HEK293 (cell line): ENCODE measurements around the gene CR1.

Experiments
- CTCF ChIA-PET: fragments of 350-600 bp; formaldehyde crosslinking; extraction: SDS; loops from one replicate; lab custom pipeline; 2021; ENCODE audit warnings: antibody characterized with exemption; lab: Yijun Ruan, JAX
- POLR2A ChIA-PET: fragments of 300-600 bp; formaldehyde crosslinking; extraction: SDS; loops from one replicate; lab custom pipeline; 2020; ENCODE audit warnings: antibody characterized with exemption, inconsistent platforms; lab: Yijun Ruan, JAX
- H3K27ac ChIP-seq: fragments of 200-500 bp; sonication (Bioruptor generic); 2 replicates; pipeline ENCODE4 v1.5.1; 2014; ENCODE audit warnings: low read depth, low read length, control low read depth, inconsistent platforms; ENCODE audit errors: extremely low read depth
- H3K36me3 ChIP-seq, 2 experiments: fragments of 200-500 bp in 1 of 2; sonication (Bioruptor generic) in 1 of 2; 1 replicate in 1 of 2; 2 replicates in 1 of 2; pipeline ENCODE4 v1.5.1; 2014 to 2017; ENCODE audit warnings: inconsistent platforms in 2 of 2, low read length in 2 of 2; ENCODE audit not compliant: control insufficient read depth in 2 of 2, insufficient read depth in 1 of 2
- H3K4me1 ChIP-seq: fragments of 200-500 bp; sonication (Bioruptor generic); 2 replicates; pipeline ENCODE4 v1.5.1; 2014; ENCODE audit warnings: mild to moderate bottlenecking, low read length, inconsistent platforms; ENCODE audit not compliant: control insufficient read depth, insufficient read depth
- H3K4me3 ChIP-seq: 2 replicates; pipeline ENCODE4 v1.5.1; 2011; ENCODE audit warnings: low read depth, mild to moderate bottlenecking, control low read depth, low read length, moderate library complexity
- H3K9me3 ChIP-seq: fragments of 200-500 bp; sonication (Bioruptor generic); 2 replicates; pipeline ENCODE4 v1.5.1; 2014; ENCODE audit warnings: low read depth, low read length, inconsistent platforms; ENCODE audit not compliant: control insufficient read depth, insufficient read depth
- KLF10 ChIP-seq: fragments of 450-650 bp; IDR thresholded peaks from 2 replicates; pipeline ENCODE4 v1.5.1; 2018; ENCODE audit warnings: missing biosample characterization, mild to moderate bottlenecking, missing genetic modification characterization
- KLF8 ChIP-seq: fragments of 450-650 bp; formaldehyde crosslinking; IDR thresholded peaks from 2 replicates; pipeline ENCODE4 v1.5.1; 2016; ENCODE audit warnings: missing biosample characterization, missing genetic modification characterization
- KLF9 ChIP-seq: fragments of 450-650 bp; formaldehyde crosslinking; IDR thresholded peaks from 2 replicates; pipeline ENCODE4 v1.5.1; 2016; ENCODE audit warnings: missing biosample characterization, missing genetic modification characterization, low read depth
- OSR2 ChIP-seq: fragments of 450-650 bp; formaldehyde crosslinking; IDR thresholded peaks from 2 replicates; pipeline ENCODE4 v1.5.1; 2016; ENCODE audit warnings: missing biosample characterization, missing genetic modification characterization
- PRDM1 ChIP-seq: fragments of 450-650 bp; formaldehyde crosslinking; IDR thresholded peaks from 2 replicates; pipeline ENCODE4; 2016; ENCODE audit warnings: missing biosample characterization, missing genetic modification characterization
- SCRT1 ChIP-seq: fragments of 450-650 bp; formaldehyde crosslinking; IDR thresholded peaks from 2 replicates; pipeline ENCODE4 v1.5.1; 2016; ENCODE audit warnings: missing biosample characterization, missing genetic modification characterization, borderline replicate concordance
- SETDB1 ChIP-seq: IDR thresholded peaks from one replicate; pipeline ENCODE4 v1.6.1; 2017; ENCODE audit warnings: mild to moderate bottlenecking, low read length, moderate library complexity, mixed read lengths; ENCODE audit not compliant: insufficient read length
- TRIM28 ChIP-seq: IDR thresholded peaks from 2 replicates; pipeline ENCODE4 v1.6.1; 2011; ENCODE audit warnings: low read length, control low read depth, borderline replicate concordance
- ZBTB1 ChIP-seq: fragments of 450-650 bp; formaldehyde crosslinking; IDR thresholded peaks from 2 replicates; pipeline ENCODE4 v1.5.1; 2016; ENCODE audit warnings: missing biosample characterization, missing genetic modification characterization
- ZNF132 ChIP-seq: fragments of 450-650 bp; formaldehyde crosslinking; IDR thresholded peaks from 2 replicates; pipeline ENCODE4 v1.5.1; 2017; ENCODE audit warnings: missing biosample characterization, missing genetic modification characterization, borderline replicate concordance
- ZNF221 ChIP-seq: fragments of 450-650 bp; formaldehyde crosslinking; IDR thresholded peaks from 2 replicates; pipeline ENCODE4 v1.5.1; 2017; ENCODE audit warnings: missing biosample characterization, missing genetic modification characterization, borderline replicate concordance
- ZNF292 ChIP-seq: fragments of 450-650 bp; formaldehyde crosslinking; IDR thresholded peaks from 2 replicates; pipeline ENCODE4 v1.5.1; 2016; ENCODE audit warnings: low read depth, missing biosample characterization, missing genetic modification characterization, borderline replicate concordance
- ZNF311 ChIP-seq: fragments of 450-650 bp; formaldehyde crosslinking; IDR thresholded peaks from 2 replicates; pipeline ENCODE4 v1.5.1; 2017; ENCODE audit warnings: missing biosample characterization, missing genetic modification characterization, borderline replicate concordance
- ZNF350 ChIP-seq: fragments of 450-650 bp; formaldehyde crosslinking; IDR thresholded peaks from 2 replicates; pipeline ENCODE4 v1.5.0; 2017; ENCODE audit warnings: missing biosample characterization, mild to moderate bottlenecking, missing genetic modification characterization
- ZNF488 ChIP-seq: fragments of 450-650 bp; formaldehyde crosslinking; IDR thresholded peaks from 2 replicates; pipeline ENCODE4 v1.5.1; 2016; ENCODE audit warnings: missing biosample characterization, missing genetic modification characterization
- ZNF530 ChIP-seq: fragments of 450-650 bp; formaldehyde crosslinking; IDR thresholded peaks from 2 replicates; pipeline ENCODE4 v1.5.1; 2016; ENCODE audit warnings: low read depth, missing biosample characterization, missing genetic modification characterization
- ZNF561 ChIP-seq: fragments of 450-650 bp; IDR thresholded peaks from 2 replicates; pipeline ENCODE4 v1.5.1; 2018; ENCODE audit warnings: missing biosample characterization, missing genetic modification characterization, borderline replicate concordance
- ZNF621 ChIP-seq: fragments of 450-650 bp; formaldehyde crosslinking; IDR thresholded peaks from 2 replicates; pipeline ENCODE4 v1.5.1; 2017; ENCODE audit warnings: missing biosample characterization, missing genetic modification characterization
- ZNF639 ChIP-seq: fragments of 450-650 bp; formaldehyde crosslinking; IDR thresholded peaks from 2 replicates; pipeline ENCODE4 v1.5.1; 2016; ENCODE audit warnings: missing biosample characterization, missing genetic modification characterization
- ZNF658 ChIP-seq: fragments of 450-650 bp; formaldehyde crosslinking; IDR thresholded peaks from 2 replicates; pipeline ENCODE4; 2016; ENCODE audit warnings: missing biosample characterization, missing genetic modification characterization
- ZNF707 ChIP-seq: fragments of 450-650 bp; formaldehyde crosslinking; IDR thresholded peaks from 2 replicates; pipeline ENCODE4 v1.5.1; 2016; ENCODE audit warnings: missing biosample characterization, missing genetic modification characterization
- ZNF830 ChIP-seq: fragments of 450-650 bp; IDR thresholded peaks from 2 replicates; pipeline ENCODE4 v1.5.0; 2018; ENCODE audit warnings: missing biosample characterization, missing genetic modification characterization, low read depth, mild to moderate bottlenecking, moderate library complexity
- ZSCAN16 ChIP-seq: fragments of 450-650 bp; formaldehyde crosslinking; IDR thresholded peaks from 2 replicates; pipeline ENCODE4 v1.5.1; 2016; ENCODE audit warnings: missing biosample characterization, missing genetic modification characterization
- ZSCAN5A ChIP-seq: fragments of 450-650 bp; formaldehyde crosslinking; IDR thresholded peaks from 2 replicates; pipeline ENCODE4 v1.5.1; 2016; ENCODE audit warnings: missing biosample characterization, missing genetic modification characterization

CR1 gene

GRCh38 chr1:207514890-207515289 lies 18.9 kb downstream of the CR1 start:
- Histone ChIP-seq H3K4me3 (no peak overlapping the region), H3K9me3 (no peaks in the 10 kb centered on the region), H3K27ac (no peak overlapping the region)
- POLR2A ChIA-PET: no interaction called here
- TF ChIP-seq ZNF488 (tag by site-specific recombination) (no peak), PRDM1 (tag by site-specific recombination) (no peak), ZBTB1 (no peak), ZNF658 (no peak), ZNF830 (no peak), ZNF707 (no peak), OSR2 (tag by site-specific recombination) (no peak), KLF10 (tag by site-specific recombination) (no peak), ZNF639 (tag by site-specific recombination) (no peak), ZNF561 (tag by site-specific recombination) (no peak), KLF8 (tag by site-specific recombination) (no peak), KLF9 (tag by site-specific recombination) (no peak), ZSCAN5A (tag by site-specific recombination) (no peak), ZNF221 (tag by site-specific recombination) (no peak), ZNF530 (no peak)
- TF ChIP-seq, all 188 proteins: peak for 0
- Histone ChIP-seq H3K36me3 (no peaks in the 10 kb centered on the region), H3K4me1 (no peaks in the 10 kb centered on the region)
- CTCF ChIA-PET: interaction anchor here (0.6 to 1.0 kb wide), 3 partner anchors 16 to 188 kb away, joined by 3 read pairs; no protein-coding TSS in a partner anchor

GRCh38 chr1:207516729-207517128 lies 20.8 kb downstream of the CR1 start:
- Histone ChIP-seq H3K27ac (no peak overlapping the region), H3K4me1 (no peaks in the 10 kb centered on the region), H3K36me3 (no peaks in the 10 kb centered on the region), H3K4me3 (no peak overlapping the region), H3K9me3 (no peaks in the 10 kb centered on the region)
- CTCF ChIA-PET: no interaction called here
- TF ChIP-seq SETDB1 (peak; percentile 13), ZNF292 (no peak)
- POLR2A ChIA-PET: no interaction called here

- CTCF ChIA-PET: interaction anchor here (0.6 kb wide), 1 partner anchor 259 kb away, joined by 3 read pairs; no protein-coding TSS in a partner anchor
- POLR2A ChIA-PET: no interaction called here
- TF ChIP-seq TRIM28 (no peak), ZNF350 (tag by site-specific recombination) (no peak), ZSCAN16 (tag by site-specific recombination) (no peak), ZNF311 (tag by site-specific recombination) (no peak), ZNF132 (no peak), ZNF639 (tag by site-specific recombination) (no peak), SCRT1 (no peak), ZNF621 (tag by site-specific recombination) (no peak)
- Histone ChIP-seq H3K36me3 (no peaks in the 10 kb centered on the region), H3K4me1 (no peaks in the 10 kb centered on the region), H3K4me3 (no peak overlapping the region), H3K27ac (no peak overlapping the region), H3K9me3 (no peaks in the 10 kb centered on the region)
These were observed 22.8 kb downstream of the CR1 start for GRCh38 chr1:207518608-207519236.
